ENCODE data around the gene MS4A8.
"Not testable (repeated sequence)": the region's sequence is repeated elsewhere in the genome, so short reads cannot be mapped to it uniquely, and the experiment has no call there.

Gene MS4A8

GRCh38 chr11:60731586-60731985 lies 32.2 kb downstream of the MS4A8 start:
- no peak for DNase-seq

DNA sequence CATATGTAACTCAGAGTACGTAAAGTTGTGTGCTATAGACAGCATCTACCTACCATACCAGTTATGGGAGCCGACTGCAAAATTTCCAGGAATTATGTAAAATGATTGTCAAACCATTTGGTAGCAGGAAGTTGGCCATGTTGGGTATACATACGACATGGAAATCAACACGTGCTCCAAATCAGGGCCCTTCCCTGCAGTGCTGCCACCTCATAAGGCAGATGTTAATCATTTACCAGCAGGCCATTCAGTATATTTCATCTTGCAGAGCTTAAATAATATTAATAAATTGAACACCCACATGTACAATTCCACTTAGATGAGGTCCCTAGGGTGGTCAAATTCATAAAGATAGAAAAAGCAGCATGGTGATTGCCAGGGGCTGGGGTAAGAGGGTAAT lies 34.9 kb downstream of the MS4A8 start:
- no peak for DNase-seq

GRCh38 chr11:60739114-60739513 lies 39.7 kb downstream of the MS4A8 start:
- no peak for DNase-seq

- no peak for DNase-seq
Measured at GRCh38 chr11:60740573-60740972, 41.2 kb downstream of the MS4A8 start.

GRCh38 chr11:60741421-60741820 lies 42.0 kb downstream of the MS4A8 start:
- DNase-seq: no peak

DNA sequence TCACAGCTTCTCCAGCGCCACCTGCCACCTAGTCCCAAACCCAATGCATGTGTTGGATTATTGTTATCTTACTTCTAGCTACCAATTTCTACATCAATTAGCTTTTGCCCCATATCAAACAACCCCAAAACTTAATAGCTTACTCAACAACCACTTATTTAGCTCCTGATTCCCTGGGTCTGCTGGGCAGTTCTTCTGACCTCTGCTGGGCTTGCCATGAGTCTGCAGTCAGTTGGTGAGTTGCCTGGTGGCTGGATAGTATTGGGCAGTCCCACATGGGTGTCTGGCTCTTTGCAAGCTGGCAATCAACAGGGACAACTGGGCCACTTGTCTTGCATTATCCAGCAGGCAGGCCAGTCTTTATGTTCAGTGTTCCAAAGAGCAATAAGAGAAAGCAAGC lies 43.6 kb downstream of the MS4A8 start:
- DNase-seq: no peak

GRCh38 chr11:60744114-60744513 lies 44.7 kb downstream of the MS4A8 start:
- DNase-seq: no peak

GRCh38 chr11:60747359-60747873 lies 48.0 kb downstream of the MS4A8 start:
- no peak for DNase-seq

- no peak for DNase-seq
Measured at GRCh38 chr11:60748225-60748624, 48.8 kb downstream of the MS4A8 start.

- DNase-seq: no peak
Measured at GRCh38 chr11:60748821-60749220, 49.4 kb downstream of the MS4A8 start.

DNA sequence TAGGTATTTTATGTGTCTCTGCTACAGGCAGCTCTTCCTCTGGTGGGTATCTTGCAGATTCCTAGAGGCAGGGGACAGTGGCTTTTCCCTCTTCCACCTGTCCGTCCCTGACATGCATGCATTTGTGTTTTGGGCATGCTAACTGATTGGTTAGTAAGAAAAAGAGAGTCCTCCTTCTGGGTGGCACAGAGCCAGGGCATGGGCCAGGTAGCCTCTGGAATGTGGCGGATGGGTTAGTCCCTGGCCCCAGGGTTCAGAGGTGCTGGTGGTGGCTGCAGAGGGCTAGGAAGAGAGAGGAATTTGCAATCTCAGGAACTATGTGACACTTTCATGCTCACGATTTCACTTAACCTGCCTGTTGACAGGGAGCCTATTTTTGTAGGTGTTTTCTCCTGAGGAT lies 51.5 kb downstream of the MS4A8 start:
- no peak for DNase-seq

DNA sequence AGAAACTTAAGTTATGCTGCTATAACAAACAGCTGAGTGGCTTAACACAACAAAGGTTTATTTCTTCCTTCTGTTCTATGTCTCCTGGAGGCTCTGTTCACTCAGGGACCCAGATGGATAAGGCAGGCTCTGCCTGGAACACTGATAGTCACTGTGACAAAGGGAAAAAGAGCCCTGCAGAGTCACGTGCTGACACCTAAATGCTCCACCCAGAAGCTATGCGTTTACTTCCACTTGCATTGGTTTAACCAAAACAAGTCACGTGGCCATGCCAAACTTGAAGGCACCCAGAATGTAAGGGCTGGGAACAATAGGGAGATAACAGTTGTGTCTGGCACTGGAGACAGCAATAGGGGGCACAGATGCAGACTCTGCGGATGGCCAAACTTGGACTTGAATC lies 53.9 kb downstream of the MS4A8 start:
- no peak for DNase-seq

DNA sequence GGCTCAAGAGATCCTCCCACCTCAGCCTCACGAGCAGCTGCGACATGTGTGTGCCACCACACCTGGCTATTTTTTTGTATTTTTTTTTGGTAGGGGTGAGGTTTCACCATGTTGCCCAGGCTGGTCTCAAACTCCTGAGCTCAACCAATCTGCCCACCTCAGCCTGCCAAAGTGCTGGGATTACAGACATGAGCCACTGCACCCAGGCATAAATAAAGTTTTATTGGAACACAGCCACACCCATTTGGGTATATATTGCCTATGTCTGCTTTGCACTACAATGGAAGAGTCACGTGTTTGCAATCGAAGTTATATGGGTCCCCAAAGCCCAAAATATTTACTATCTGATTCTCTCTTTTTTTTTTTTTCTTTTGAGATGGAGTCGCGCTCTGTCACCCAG lies 55.5 kb downstream of the MS4A8 start:
- DNase-seq: no peak

GRCh38 chr11:60756307-60757032 lies 57.1 kb downstream of the MS4A8 start, which contains the start of gene MS4A15:
Gene MS4A15 (plus strand): TSS chr11:60756867. CDS start chr11:60763734, 6,867 bp downstream.
- DNase-seq: no peak

GRCh38 chr11:60757231-60757800 lies 57.9 kb downstream of the MS4A8 start:
- no peak for DNase-seq

GRCh38 chr11:60758671-60759070 lies 59.3 kb downstream of the MS4A8 start:
- DNase-seq: not testable (repeated sequence)

GRCh38 chr11:60759438-60760225 lies 60.2 kb downstream of the MS4A8 start:
- DNase-seq: not testable (repeated sequence)

DNA sequence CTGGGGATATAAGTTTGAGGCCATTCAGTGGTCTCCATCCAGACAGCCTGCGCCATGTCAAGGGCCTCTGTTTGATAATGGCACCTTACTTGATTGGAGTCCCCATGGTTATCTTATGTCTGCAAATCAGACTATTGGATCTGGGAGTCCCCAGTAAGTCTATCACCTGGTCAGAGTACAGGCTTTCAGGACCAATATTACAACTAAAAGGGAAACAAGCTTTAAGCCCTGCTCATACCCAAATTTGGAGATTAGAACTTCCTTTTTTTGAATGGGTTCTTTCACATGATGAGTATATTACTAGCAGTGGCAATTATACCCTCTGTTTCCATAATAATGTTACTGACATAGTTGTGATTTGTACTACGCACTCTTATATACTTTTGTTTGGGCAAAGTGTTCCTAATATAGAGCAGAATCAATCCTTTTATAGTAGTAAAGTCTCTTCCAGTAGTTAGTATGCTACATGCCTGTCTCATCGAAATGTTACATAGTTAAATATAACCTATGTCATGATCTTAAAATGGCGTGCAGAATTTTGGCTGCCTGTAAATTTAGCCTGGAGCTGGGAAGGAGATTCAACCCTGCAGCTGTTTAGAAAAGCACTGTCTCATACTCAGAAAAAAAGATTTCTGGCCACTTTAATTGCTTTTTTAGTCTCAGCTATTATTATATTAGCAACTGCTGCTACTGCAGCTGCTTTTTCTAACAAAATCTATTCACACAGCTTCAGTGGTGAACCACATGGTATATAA lies 62.2 kb downstream of the MS4A8 start:
- DNase-seq: no peak

- DNase-seq: no peak
Measured at GRCh38 chr11:60762851-60763691, 63.7 kb downstream of the MS4A8 start.

DNA sequence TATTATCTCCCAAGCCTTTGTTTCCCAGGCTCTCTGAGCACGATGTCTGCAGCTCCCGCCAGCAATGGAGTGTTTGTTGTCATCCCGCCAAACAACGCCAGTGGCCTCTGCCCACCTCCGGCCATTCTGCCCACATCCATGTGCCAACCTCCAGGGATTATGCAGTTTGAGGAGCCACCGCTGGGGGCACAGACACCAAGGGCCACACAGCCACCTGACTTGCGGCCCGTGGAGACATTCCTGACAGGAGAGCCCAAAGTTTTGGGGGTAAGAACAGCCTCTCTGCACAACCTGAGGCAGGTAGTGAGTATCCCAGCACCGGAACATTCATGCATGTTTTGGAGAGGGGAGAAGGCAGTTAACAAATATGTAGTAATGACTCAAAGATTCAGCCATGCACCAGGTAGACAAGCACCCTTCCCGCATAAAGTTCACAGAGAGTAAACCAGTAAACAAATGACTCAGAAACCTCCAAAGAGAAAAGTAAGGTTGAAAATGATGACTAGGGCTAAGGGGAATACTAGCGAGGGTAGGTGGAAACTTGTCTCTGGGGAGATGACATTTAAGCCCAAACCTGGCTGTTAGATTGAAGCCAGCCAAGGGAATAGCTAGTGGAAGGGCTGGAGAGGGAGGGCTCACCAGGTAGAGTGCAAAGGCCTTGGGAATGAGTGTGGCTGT lies 64.4 kb downstream of the MS4A8 start:
- DNase-seq: no peak

GRCh38 chr11:60764879-60765278 lies 65.5 kb downstream of the MS4A8 start:
- DNase-seq: peak; percentile 5
